KMS-11 (cell line): ENCODE measurements around the gene PDZD2.
A peak's percentile ranks its signal among the peaks of the same experiment; 100 is the strongest.

Experiments used
- H2AFZ ChIP-seq: fragments of 200-600 bp; sonication (generic); 2 replicates; pipeline ENCODE4 v1.6.1; 2016; ENCODE audit warnings: antibody characterized with exemption, mixed run types, low read depth
- H3K27ac ChIP-seq: fragments of 200-600 bp; sonication (generic); 2 replicates; pipeline ENCODE4 v1.6.1; 2016; ENCODE audit warnings: mild to moderate bottlenecking, mixed run types
- H3K27me3 ChIP-seq: fragments of 200-600 bp; sonication (generic); 2 replicates; pipeline ENCODE4 v1.6.1; 2017; ENCODE audit warnings: mild to moderate bottlenecking, low read depth, mixed run types, moderate library complexity; ENCODE audit not compliant: insufficient read depth
- H3K36me3 ChIP-seq: fragments of 200-600 bp; sonication (generic); 2 replicates; pipeline ENCODE4 v1.6.1; 2017; ENCODE audit warnings: mild to moderate bottlenecking, mixed run types; ENCODE audit not compliant: insufficient read depth
- H3K4me1 ChIP-seq: fragments of 200-600 bp; sonication (generic); 2 replicates; pipeline ENCODE4 v1.6.1; 2016; ENCODE audit warnings: mild to moderate bottlenecking, low read depth, mixed run types; ENCODE audit not compliant: poor library complexity, severe bottlenecking
- H3K4me2 ChIP-seq: fragments of 200-600 bp; sonication (generic); 2 replicates; pipeline ENCODE4 v1.7.0; 2016; ENCODE audit warnings: mild to moderate bottlenecking, mixed run types
- H3K4me3 ChIP-seq: fragments of 200-600 bp; sonication (generic); IDR thresholded peaks from 2 replicates; pipeline ENCODE4 v1.6.1; 2017; ENCODE audit warnings: low read depth, low read length, mixed read lengths; ENCODE audit not compliant: insufficient read depth
- H3K79me2 ChIP-seq: fragments of 200-600 bp; sonication (generic); 2 replicates; pipeline ENCODE4 v1.6.1; 2016; ENCODE audit warnings: low read depth, mixed run types; ENCODE audit not compliant: insufficient read depth
- H3K9ac ChIP-seq: fragments of 200-600 bp; sonication (generic); 2 replicates; pipeline ENCODE4 v1.6.1; 2016; ENCODE audit warnings: mild to moderate bottlenecking, mixed run types
- H4K20me1 ChIP-seq: fragments of 200-600 bp; sonication (generic); 2 replicates; pipeline ENCODE4 v1.6.1; 2016; ENCODE audit warnings: mild to moderate bottlenecking, mixed run types; ENCODE audit not compliant: insufficient read depth
- CTCF ChIP-seq: fragments of 200-600 bp; sonication (generic); conservative IDR thresholded peaks from 2 replicates; pipeline ENCODE4 v1.6.1; 2017; ENCODE audit warnings: low read depth, mild to moderate bottlenecking, antibody characterized with exemption, low read length, moderate library complexity, mixed read lengths

The PDZD2 gene

GRCh38 chr5:32089146-32090000 lies 450.4 kb downstream of the PDZD2 start:
- Histone ChIP-seq H3K4me1 (peaks cover 15% of the 10 kb centered on the region), H4K20me1 (no peaks in the 10 kb centered on the region), H3K27ac (no peak overlapping the region), H3K4me3 (no peak overlapping the region), H3K9ac (no peak overlapping the region), H3K27me3 (no peaks in the 10 kb centered on the region), H2AFZ (no peak overlapping the region), H3K79me2 (no peaks in the 10 kb centered on the region), H3K4me2 (no peak overlapping the region), H3K36me3 (no peaks in the 10 kb centered on the region)
- no peak for TF ChIP-seq CTCF

GRCh38 chr5:32090026-32090754 lies 451.3 kb downstream of the PDZD2 start:
- no peak for TF ChIP-seq CTCF
- no peaks in the 10 kb centered on the region for H3K27me3 ChIP-seq

GRCh38 chr5:32090755-32091128 lies 451.8 kb downstream of the PDZD2 start:
- no peaks in the 10 kb centered on the region for H3K79me2 ChIP-seq
- H3K27ac ChIP-seq = no peak overlapping the region
- H3K4me1 ChIP-seq = peaks cover 15% of the 10 kb centered on the region
- H4K20me1 ChIP-seq = no peaks in the 10 kb centered on the region
- H3K36me3 ChIP-seq = no peaks in the 10 kb centered on the region
- H2AFZ ChIP-seq = no peak overlapping the region
- no peaks in the 10 kb centered on the region for H3K27me3 ChIP-seq
- no peak for TF ChIP-seq CTCF
- no peak overlapping the region for H3K4me2 ChIP-seq
- no peak overlapping the region for H3K4me3 ChIP-seq
- no peak overlapping the region for H3K9ac ChIP-seq

More at GRCh38 chr5:32090026-32090754, 451.3 kb downstream of the PDZD2 start:
- Histone ChIP-seq H3K36me3 (no peaks in the 10 kb centered on the region), H4K20me1 (no peaks in the 10 kb centered on the region), H3K4me3 (no peak overlapping the region), H3K4me1 (peaks cover 15% of the 10 kb centered on the region), H3K9ac (no peak overlapping the region), H3K27ac (no peak overlapping the region), H3K79me2 (no peaks in the 10 kb centered on the region), H2AFZ (no peak overlapping the region), H3K4me2 (no peak overlapping the region)

- peak overlapping the region; percentile 46 for H3K4me2 ChIP-seq
- no peaks in the 10 kb centered on the region for H3K36me3 ChIP-seq
- H3K4me3 ChIP-seq = no peak overlapping the region
- peaks cover 15% of the 10 kb centered on the region for H3K4me1 ChIP-seq
- no peak overlapping the region for H3K9ac ChIP-seq
- H4K20me1 ChIP-seq = no peaks in the 10 kb centered on the region
- peak overlapping the region; percentile 35 for H2AFZ ChIP-seq
- H3K27ac ChIP-seq = no peak overlapping the region
- peak; percentile 90 for TF ChIP-seq CTCF
- H3K27me3 ChIP-seq = no peaks in the 10 kb centered on the region
- no peaks in the 10 kb centered on the region for H3K79me2 ChIP-seq
Observed at GRCh38 chr5:32092938-32093812, 454.2 kb downstream of the PDZD2 start.
